Left cardiac atrium (tissue), 4 donors: Measurements from ENCODE around the gene KDSR. TPM values are rescaled to one million over a fixed set of nuclear protein-coding genes. Genes with fewer than 3 reads are reported as not detected.
A peak's percentile ranks its signal among the peaks of the same experiment; 100 is the strongest.

Experiments used
- ATAC-seq, 2 donors: fragments of 200-7000 bp; cut with Tn5 transposase; one replicate each; pipeline ENCODE4 v1.9.1; 2020; ENCODE audit warnings: mild to moderate bottlenecking in 2 of 2, moderate library complexity in 2 of 2
- DNase-seq: peaks from one replicate; pipeline ENCODE4 v3.0.0-alpha.2; 2020
- intact Hi-C, 2 donors: fragments of 100-400 bp; cut with DNase I; formaldehyde crosslinking; loops; one replicate each; pipeline versions ENCODE4 v1.14.1 to v1.15.1; 2022 to 2023
- total RNA-seq, 2 donors: library from RNA; stranded (reverse); fragmentation: NEBNext Ultra II Directional; extraction: Animal tissue kit (Norgen Biotek cat#: 25700); gene quantifications; one replicate each; pipeline ENCODE4 v1.2.1, GENCODE V29; 2021
- donor health status: DM: no; HTN: yes; CAD: no.
- donor health status: DM: no; HTN: yes; CAD: no; lungs with severe emphysema.
- donor health status: DM: yes; HTN: yes; CAD: no.
- donor health status: Dilated cardiomyopathy.

The KDSR gene
- total RNA-seq, 2 donors from 2014 or later, result 48.0 to 58.1 TPM

DNA sequence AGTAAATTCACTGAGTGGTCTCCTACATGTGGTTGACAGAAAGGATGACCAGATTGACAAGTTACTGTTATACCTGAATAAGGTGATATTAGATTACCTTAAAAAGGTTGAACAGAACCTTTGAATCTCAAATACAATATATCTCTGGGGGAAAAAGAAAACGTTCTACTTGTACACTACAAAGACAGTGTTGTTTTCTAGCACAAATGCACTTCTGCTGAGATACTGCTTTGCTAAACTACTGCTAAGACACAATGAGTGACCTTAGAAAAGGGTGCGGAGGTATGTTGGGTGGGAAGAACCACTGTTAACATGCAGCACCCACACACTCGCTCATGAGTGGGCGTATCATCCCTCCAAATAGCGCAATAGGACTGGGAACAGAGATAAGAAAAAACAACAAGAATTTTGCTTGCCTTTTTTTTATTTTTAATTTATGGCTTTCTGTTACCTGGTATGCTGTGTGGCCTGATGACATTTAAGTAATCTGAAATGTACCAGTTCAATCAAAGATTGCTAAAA is 53.5 kb downstream of the KDSR start:
- intact Hi-C loops, result no loop called here
- no peak for ATAC-seq
- DNase-seq, result no peak

DNA sequence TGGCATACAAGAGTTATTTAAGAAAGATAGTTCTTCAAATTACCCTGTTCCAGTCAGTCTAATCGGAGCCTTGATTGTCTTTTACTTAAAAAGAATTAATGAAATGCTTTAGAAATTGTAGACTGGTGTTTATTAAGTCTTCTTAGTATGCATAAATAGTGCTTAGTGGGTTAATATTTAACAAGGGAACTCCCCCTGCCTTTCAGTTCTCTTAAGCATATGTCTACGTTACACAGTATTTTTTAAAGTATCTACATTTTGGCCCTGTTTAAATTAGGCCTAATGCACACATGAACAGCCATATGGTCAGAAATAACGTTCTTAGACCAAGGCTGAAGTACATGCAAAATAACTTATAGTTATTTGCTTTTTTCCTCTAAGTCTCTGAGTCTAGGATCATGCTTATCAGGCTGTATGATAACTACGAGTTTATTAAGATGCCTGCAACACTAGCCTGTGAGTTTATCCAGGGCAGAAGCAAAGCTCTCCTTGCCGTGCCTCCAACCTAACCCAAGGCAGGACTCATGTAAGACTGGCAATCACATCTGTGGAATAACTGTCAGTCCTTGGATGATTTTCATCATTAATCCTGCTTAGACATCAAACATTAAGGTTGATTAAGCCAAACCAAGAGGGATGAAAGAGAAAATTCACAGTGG is 54.1 kb downstream of the KDSR start:
- ATAC-seq (no peak), DNase-seq (no peak)
- intact Hi-C loops, result no loop called here

DNA sequence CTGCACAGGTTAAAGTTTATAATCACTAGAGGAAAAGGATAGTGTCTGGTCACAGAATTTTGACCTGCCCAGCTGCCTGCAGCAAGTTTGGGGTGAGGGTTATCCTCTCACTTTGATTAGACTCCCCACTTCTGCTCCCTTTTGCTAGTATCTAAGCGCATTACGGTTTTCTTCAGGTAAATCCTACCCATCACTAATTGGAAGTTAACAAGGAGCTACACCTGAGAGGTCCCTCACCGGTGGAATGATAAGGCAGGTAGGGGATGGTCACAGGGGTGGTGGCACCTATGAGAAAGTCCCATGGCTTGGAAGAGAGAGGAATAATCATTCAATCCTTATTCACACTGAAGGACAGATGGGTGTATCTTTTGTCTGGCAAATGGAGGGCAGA is 55.0 kb downstream of the KDSR start:
- intact Hi-C loops, result no loop called here
- ATAC-seq (no peak), DNase-seq (no peak)

DNA sequence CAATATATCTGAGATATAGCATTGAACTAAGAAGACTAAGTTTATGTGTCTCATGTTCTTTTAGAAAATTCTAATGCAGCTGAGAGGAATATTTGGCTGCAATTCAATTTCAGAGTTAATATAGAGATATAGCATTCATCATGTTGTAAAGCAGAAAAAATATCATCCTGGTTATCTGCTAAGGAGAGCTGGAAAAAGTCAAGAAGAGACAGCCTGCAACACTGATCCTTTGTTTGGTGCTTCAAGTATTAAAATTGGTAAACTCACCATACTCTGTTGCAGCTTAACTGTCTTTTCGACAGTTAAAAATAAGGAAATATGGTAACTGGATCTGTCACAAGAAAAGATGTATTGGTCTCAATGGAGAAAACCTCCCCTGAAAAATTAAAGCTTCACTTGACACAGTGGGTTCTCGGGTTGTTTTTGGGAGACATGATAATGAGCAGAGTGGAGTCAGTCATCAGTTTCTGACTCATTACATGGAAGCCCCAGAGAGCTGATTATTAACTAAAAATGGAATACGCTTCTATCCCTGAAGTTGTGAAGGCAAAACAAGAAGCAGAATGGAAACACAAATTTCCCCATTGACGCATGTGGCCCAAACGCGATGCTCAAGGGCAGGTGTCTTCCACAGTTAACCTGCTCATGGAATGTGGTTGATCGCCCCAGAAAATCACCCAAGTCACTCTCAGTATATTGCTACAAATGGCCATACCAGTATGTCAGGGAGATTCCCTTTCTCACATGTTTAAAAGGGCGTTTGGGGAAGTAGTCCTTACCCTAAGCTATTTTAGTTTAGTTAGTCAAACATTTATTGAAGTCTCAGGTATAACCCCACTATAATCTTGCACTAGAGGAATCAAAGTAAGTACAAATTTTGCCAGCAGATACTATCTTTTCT is 55.6 kb downstream of the KDSR start:
- no peak for ATAC-seq
- intact Hi-C loops, result no loop called here
- DNase-seq, result no peak

DNA sequence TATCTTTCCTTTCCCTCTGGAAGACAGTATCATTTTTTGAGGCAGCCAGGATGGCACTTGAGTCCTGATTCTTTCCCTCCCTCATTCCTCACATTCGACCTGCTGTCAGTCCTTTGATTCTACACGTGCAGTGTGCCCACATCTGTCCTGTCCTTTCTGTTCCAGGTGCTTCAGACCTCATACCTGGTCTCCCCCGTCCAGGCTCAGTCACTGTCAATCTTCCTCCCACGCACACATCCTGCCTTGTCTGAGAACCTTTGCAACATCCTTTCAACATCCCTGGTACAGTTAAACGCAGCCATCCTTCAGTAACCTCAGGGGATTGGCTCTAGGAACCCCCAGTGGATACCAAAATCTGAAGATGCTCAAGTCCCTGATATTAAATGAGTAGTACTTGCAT is 57.6 kb downstream of the KDSR start:
- intact Hi-C loops, result no loop called here
- ATAC-seq, result no peak
- DNase-seq, result no peak

DNA sequence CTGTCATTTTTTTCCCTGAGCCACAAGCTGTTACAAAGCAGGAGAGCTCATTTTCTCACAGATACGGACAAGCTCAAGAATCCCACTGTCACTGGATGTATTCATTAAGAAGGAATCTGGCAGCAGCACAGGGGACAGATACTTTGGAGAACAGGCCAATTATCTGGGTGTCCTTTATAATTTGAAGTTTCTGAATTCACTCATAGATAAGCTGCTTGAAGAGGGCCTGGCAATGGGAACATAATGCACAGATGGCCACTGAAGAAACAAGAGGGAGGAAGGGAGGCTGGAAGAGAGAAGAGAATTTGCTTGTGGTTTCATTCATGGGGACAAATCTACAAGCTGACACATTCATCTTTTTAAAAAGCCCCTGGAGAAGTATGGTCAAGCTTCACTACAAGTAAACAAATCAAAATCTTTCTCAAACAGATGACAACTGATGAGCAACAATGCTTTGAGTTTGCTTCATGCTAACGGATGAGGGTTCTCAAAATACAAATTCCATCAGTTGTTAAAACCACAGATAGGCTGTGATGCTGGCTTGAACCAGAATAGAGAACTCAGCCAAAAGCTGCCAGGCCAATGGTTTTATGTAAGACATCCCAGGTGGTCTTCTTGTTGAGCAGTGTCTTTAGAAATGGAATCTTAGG is 59.3 kb downstream of the KDSR start:
- ATAC-seq (peak; percentile 39 to 70), DNase-seq (no peak)
- intact Hi-C loops, result no loop called here

DNA sequence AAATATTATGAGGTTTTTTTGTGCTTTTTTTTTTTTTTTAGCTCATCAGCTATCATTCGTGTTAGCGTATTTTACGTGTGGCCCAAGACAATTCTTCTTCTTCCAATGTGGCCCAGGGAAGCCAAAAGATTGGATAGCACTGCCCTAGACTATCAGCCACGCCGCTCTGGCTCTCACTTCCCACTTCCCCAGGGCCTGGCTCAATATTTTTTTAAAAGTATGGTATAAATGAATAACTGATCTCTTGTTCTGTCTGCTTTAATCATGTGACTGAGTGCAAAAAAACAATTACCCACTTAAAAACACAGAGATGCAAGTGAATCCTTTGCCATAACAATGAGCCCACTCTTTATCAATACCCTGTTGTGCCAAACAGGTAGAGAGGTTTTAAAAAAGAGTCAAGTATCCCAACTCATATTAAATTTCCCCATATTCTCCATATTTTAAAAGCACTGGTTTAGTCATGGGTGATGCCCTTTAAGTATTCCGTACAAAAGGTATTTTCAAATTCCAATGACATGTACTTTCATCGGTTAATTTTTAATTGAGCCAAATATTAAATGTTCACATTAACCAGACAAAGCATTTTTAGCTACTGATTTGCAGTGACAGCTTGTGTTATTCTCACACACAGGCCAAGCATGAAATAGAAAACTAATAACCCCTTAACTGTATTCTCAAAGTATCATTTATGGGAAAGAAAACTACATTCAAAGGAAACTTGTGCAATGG is 60.0 kb downstream of the KDSR start:
- intact Hi-C loops, result no loop called here
- no peak for DNase-seq
- no peak for ATAC-seq

DNA sequence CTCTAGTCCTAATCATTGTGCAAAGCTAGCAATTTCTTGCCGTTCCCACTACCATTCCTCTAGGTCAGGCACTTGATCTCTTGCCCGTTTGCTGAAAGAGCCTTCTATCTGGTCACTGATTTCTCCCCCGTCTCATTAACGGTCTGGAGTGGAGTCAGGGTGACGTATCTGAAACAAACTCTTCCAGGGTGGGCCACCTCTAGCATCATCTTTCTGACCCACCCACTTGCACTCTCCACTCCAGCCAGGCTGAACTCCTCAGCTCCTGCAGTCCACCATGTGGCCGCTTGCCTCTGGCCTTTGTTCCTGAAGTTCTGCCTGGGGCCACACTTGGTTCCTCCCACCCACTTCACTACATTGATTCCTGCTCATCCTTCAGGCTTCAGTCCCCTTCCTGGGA is 60.8 kb downstream of the KDSR start:
- intact Hi-C loops, result no loop called here
- ATAC-seq, result no peak
- DNase-seq, result no peak

DNA sequence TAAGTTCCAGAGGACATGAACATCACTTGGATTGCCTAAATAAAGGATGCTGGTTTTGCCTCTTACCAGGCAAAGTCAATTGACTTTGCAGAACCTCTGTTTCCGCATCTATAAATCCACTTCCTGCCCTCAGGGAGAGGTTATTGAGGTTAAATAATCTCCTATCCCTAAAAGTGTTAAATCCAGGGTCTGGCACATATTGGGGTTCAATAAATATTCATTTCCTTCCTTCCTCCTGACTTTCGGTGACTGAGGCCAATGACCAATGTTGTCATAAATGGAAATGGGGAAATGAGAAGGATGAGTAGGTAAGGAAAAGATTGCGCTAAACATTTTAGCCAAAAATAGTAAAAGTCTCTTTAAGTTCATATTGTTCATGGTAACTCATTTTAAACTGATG is 63.5 kb downstream of the KDSR start:
- intact Hi-C loops, result no loop called here
- ATAC-seq, result no peak

DNA sequence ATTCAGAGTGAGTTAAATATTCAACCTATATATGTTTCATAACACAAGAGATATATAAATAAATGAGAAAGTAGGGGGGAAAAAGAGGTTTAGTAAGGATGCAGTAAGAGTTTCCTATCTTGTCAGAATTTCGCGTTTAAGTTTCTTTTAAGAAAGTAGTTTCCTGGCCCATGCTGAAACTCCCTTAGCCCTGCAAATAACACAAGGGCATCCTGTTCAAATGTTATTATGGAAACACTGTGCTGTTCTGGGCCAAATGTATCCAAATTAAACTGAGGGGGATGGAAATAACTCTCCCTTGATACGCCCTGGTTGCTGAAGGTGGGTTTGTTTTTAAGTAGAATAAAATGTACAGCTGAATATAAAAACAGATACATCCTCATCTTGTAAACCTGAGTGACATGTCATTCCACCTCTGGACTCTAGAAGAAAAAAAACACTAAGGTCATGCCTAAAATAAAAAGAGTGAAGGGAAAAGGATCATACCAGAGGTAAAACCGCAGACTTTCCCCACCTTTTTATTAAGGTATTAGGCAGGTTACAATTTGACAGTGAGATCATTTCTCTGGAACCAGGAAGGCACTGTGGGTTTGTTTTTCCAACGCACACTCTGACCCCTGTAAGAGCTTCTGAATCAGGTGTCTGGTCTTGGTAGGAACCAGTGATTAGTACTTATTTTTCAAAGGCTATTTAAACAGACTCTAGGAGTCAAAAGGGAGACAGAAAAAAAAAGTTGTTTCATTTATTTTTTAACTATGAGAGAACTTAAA is 64.2 kb downstream of the KDSR start:
- intact Hi-C loops, result no loop called here
- no peak for ATAC-seq

More for the DNA sequence above, 63.5 kb downstream of the KDSR start:
- DNase-seq, result no peak

DNA sequence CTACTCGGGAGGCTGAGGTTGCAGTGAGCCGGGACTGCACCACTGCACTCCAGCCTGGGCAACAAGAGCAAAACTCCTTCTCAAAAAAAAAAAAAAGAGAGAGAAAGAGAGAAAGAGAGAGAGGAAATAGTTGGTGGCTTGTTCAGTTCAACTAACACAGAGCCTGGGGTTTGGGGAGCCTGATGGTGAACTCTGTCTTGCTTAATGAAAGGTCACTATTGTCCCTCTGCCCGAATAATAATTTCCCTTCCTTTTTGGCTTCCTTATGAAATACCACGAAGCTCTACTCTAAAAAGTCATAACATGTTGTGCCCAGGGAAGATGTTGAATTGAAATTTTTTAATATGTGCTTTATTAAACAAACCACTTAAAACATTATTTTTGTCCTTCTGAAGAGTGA is 64.8 kb downstream of the KDSR start:
- no peak for DNase-seq
- intact Hi-C loops, result no loop called here
- ATAC-seq, result peak; percentile 24 to 25

More for the DNA sequence above, 64.2 kb downstream of the KDSR start:
- DNase-seq, result no peak

DNA sequence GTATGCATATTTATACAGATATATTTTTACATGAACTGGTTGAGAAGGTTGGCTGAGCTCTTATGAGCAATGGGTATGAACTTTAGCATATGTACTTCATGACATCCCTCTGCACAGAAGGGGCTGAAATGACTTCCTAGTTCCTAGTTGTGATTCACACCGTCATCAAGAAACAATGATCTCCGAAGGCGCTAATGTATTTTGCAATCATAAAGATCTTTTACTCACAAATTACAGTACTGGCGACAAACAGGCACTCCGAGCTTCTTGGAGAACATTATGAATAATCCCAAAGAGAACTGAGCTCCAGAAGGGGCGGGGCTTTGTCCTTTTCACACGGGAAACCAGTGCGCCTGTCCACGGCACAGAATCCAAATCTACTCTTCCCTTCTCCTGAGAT is 65.6 kb downstream of the KDSR start:
- intact Hi-C loops, result no loop called here

DNA sequence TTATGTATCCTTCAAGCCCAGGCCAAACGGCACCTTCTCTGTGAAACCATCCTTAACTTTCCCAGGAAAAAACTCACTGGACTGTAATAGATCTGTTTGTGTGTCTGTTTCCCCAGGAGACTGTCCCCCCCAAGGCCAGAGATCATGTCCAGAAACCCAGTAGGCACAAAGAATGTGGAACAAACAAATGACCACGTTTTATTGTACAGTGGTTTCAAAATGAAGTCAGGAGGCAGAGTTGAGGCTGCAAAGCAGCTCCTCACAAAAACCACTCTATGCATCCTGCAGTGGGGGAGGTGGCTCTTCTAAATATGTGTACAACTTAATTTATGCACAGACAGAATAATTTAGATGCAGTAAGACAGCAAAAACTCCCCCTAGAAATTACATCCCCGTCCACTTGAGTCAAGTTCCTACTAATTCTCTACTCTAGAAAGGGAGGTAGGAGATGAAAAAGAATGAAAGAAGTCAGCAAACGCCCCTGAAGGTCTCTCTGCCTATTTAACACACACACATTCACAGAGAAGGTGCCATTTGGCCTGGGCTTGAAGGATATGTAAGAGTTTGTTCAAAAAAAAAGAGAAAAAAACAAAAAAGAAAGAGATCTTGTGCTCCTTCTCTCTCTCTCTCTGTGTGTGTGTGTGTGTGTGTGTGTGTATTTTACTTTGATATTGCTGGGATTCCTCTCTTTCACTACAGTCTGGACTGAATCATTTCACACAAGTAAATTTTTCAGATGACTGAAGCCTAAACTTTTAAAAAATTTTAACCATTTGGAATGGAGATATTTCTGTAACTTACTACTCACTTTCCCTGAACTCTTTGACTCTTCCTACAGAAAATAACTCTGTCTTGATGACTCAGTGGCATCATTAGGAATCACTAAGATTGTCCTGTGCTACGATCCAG is 66.9 kb downstream of the KDSR start:
- ATAC-seq, result no peak
- intact Hi-C loops, result no loop called here

More for the DNA sequence above, 65.6 kb downstream of the KDSR start:
- ATAC-seq (peak; percentile 32 to 44), DNase-seq (no peak)

DNA sequence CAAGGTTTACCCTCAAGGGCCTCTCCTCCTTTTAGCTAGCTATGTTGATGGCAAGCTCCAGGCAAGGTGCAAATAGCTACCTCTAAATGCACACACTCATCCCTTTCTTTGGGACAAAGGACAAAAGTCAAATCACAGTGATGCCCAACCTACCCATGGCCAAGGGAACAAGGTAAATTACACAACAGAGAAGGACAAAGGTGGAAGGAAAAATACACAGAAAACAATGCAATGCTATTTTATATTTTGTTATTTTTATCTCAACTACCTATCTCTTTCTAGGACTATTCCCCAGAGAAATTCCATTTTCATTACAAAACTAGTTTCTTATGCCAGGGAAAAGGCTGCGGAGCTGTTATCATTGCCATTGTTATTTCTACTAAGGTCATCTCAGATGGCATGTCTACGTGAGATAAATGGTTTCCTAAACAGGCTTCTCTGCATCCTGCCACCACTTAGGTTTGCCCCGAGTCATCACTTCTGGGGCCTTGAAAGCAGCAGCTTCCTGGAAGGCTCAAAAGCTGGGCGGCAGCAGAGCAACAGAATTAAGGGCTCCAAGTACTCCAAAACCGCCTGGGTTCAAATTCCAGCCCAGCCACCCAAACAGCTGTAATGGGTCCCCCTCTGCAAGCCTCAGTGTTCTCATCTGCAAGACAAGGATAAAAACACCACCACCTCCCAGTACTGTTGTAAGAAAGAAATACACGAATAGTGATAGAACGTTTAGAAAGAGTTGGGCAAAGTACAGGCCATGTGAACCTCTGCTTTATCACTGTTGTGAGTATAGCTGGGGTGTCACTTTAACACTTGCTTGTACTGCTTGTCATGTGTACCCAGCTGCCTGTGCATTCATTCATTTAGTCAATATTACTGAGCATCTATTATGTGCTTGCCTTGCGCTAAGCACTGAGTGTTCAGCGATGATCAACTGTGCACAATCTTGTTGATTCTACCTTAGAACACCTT is 68.3 kb downstream of the KDSR start:
- intact Hi-C loops, result no loop called here
- DNase-seq (no peak), ATAC-seq (no peak)

More for the DNA sequence above, 66.9 kb downstream of the KDSR start:
- no peak for DNase-seq

DNA sequence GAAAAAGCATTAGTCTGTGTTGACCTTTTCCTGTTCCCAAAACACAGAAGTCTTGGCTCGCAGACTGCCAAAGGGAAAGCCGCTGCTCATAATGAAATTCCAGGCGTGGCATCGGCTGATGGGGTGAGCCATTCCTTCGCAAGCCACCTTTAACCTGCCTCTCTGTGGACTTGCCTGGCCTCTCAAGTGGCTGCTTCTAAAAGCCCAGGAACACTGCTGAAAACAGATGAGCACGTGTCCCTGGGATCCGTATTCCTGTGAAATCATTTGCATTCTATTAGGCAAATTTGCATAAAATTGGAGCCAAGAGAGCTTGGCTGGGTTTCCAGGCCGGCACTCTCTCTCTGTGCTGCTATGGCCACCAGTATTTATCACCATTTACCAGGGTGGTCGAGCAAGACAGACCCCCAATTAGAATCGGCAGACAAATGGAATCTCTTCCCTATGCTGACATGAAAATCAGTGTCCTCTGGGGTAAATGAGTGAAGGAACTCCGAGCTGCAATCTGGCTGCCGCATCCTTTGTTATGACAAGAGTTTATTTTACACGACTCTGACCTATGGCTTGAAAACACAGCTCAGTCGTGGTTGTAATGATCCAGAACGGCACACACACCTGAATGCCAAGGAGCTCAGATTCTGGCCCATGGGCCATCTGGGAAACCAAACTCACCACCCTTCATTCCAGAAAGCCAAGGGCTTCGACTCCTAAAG is 69.2 kb downstream of the KDSR start:
- DNase-seq (no peak), ATAC-seq (peak in 1 of 2 donors; percentile 39)
- intact Hi-C loops, result no loop called here

DNA sequence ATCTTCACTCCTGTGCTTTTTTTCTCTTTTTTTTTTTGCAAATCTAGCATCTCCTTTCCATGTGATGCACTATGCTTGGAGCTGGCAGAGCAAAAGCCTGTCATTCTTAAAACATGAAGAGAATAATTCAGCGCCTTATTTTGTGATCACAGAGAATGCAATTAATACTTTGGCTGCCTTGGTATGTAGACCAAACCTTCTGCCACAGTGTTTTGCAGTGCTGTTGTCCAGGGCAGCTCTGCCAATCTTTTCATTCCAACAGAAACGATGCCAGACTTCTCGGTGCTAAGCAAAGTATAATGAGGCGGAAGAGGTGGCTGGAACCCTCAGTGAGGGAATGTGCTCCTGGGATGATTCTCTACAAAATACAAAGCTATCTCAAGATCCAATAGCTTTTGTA is 73.1 kb downstream of the KDSR start:
- peak in 1 of 2 donors; percentile 48 for ATAC-seq
- no peak for DNase-seq
- intact Hi-C loops, result no loop called here
